ENCODE measurements around the gene BMP4. TPM values are rescaled to one million over a fixed set of nuclear protein-coding genes. Genes with fewer than 3 reads are reported as not detected.

The BMP4 gene
- total and polyA plus RNA-seq, 2 of the 13 experiments (the other 11 are each of a cell fraction or from before 2014, with no cell fraction given), result 56.4 to 169 TPM

DNA sequence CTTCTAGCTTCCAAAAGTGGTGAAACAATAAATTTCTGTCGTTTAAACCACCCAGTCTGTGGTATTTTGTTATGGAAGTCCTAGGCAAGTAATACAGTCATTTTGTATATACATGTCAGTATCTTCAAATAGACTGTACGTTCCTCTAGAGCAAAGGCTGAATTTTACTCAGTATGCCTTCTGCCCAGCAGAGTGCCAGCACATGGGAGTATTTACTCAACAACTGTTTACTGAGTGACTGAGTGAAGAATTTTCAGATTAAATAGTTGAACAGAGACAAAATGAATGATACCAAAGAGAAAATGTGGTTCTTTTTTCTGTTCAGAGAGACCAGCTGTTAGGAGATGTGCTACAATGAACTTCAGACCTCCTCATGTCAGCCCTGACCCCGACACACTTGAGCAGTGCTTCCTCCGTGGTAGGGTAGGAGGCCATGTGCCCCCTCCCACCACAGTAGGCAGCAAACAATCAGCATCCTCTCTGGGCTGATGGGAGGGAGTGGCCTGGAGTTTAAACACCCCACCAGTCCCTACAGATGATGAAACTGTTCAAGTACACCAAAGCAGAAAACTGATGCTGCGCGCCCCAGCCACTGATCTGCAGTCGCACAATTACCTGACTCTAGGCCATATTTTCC is 21.7 kb downstream of the BMP4 start (continued):
- TF ChIP-seq, protein P1, sequence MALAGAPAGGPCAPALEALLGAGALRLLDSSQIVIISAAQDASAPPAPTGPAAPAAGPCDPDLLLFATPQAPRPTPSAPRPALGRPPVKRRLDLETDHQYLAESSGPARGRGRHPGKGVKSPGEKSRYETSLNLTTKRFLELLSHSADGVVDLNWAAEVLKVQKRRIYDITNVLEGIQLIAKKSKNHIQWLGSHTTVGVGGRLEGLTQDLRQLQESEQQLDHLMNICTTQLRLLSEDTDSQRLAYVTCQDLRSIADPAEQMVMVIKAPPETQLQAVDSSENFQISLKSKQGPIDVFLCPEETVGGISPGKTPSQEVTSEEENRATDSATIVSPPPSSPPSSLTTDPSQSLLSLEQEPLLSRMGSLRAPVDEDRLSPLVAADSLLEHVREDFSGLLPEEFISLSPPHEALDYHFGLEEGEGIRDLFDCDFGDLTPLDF (CRISPR knock-in tag; IDR thresholded peaks at IDR 0.05), result no peak
- TF ChIP-seq ZSCAN22 (CRISPR knock-in tag; IDR thresholded peaks at IDR 0.05), result no peak
- no peak for TF ChIP-seq MED13 (CRISPR knock-in tag; IDR thresholded peaks at IDR 0.05)
- peak; percentile 27; the same call in 1 of the 2 replicates for TF ChIP-seq FOXA3 (CRISPR knock-in tag; IDR thresholded peaks at IDR 0.05)
- TF ChIP-seq, protein P2, sequence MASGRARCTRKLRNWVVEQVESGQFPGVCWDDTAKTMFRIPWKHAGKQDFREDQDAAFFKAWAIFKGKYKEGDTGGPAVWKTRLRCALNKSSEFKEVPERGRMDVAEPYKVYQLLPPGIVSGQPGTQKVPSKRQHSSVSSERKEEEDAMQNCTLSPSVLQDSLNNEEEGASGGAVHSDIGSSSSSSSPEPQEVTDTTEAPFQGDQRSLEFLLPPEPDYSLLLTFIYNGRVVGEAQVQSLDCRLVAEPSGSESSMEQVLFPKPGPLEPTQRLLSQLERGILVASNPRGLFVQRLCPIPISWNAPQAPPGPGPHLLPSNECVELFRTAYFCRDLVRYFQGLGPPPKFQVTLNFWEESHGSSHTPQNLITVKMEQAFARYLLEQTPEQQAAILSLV (CRISPR knock-in tag; IDR thresholded peaks at IDR 0.05; ENCODE audit: borderline replicate concordance), result no peak
- no peak for TF ChIP-seq THAP11 (CRISPR knock-in tag; IDR thresholded peaks at IDR 0.05)
- TF ChIP-seq ARNTL (CRISPR knock-in tag; IDR thresholded peaks at IDR 0.05), result no peak
- no peak for TF ChIP-seq SAFB2 (CRISPR knock-in tag; IDR thresholded peaks at IDR 0.05; ENCODE audit: borderline replicate concordance, low read depth)
- no peak for TF ChIP-seq FOXK2 (IDR thresholded peaks at IDR 0.05)
- no peak for TF ChIP-seq ZNF557 (CRISPR knock-in tag; IDR thresholded peaks at IDR 0.05)
- TF ChIP-seq, protein P3, sequence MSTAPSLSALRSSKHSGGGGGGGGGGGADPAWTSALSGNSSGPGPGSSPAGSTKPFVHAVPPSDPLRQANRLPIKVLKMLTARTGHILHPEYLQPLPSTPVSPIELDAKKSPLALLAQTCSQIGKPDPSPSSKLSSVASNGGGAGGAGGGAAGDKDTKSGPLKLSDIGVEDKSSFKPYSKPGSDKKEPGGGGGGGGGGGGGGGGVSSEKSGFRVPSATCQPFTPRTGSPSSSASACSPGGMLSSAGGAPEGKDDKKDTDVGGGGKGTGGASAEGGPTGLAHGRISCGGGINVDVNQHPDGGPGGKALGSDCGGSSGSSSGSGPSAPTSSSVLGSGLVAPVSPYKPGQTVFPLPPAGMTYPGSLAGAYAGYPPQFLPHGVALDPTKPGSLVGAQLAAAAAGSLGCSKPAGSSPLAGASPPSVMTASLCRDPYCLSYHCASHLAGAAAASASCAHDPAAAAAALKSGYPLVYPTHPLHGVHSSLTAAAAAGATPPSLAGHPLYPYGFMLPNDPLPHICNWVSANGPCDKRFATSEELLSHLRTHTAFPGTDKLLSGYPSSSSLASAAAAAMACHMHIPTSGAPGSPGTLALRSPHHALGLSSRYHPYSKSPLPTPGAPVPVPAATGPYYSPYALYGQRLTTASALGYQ (CRISPR knock-in tag; IDR thresholded peaks at IDR 0.05), result no peak
- no peak for TF ChIP-seq HOXD1 (CRISPR knock-in tag; IDR thresholded peaks at IDR 0.05)
- TF ChIP-seq ZNF75D (CRISPR knock-in tag; IDR thresholded peaks at IDR 0.05; ENCODE audit: borderline replicate concordance), result no peak
- no peak for TF ChIP-seq KLF6 (CRISPR knock-in tag; IDR thresholded peaks at IDR 0.05)
- TF ChIP-seq, protein P4, sequence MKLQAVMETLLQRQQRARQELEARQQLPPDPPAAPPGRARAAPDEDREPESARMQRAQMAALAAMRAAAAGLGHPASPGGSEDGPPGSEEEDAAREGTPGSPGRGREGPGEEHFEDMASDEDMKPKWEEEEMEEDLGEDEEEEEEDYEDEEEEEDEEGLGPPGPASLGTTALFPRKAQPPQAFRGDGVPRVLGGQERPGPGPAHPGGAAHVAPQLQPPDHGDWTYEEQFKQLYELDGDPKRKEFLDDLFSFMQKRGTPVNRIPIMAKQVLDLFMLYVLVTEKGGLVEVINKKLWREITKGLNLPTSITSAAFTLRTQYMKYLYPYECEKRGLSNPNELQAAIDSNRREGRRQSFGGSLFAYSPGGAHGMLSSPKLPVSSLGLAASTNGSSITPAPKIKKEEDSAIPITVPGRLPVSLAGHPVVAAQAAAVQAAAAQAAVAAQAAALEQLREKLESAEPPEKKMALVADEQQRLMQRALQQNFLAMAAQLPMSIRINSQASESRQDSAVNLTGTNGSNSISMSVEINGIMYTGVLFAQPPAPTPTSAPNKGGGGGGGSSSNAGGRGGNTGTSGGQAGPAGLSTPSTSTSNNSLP (IDR thresholded peaks at IDR 0.05; ENCODE audit: low read depth, low read length), result 0 out of 2 replicates have a peak, but pooled peaks have one; percentile 22
- TF ChIP-seq, protein P5, sequence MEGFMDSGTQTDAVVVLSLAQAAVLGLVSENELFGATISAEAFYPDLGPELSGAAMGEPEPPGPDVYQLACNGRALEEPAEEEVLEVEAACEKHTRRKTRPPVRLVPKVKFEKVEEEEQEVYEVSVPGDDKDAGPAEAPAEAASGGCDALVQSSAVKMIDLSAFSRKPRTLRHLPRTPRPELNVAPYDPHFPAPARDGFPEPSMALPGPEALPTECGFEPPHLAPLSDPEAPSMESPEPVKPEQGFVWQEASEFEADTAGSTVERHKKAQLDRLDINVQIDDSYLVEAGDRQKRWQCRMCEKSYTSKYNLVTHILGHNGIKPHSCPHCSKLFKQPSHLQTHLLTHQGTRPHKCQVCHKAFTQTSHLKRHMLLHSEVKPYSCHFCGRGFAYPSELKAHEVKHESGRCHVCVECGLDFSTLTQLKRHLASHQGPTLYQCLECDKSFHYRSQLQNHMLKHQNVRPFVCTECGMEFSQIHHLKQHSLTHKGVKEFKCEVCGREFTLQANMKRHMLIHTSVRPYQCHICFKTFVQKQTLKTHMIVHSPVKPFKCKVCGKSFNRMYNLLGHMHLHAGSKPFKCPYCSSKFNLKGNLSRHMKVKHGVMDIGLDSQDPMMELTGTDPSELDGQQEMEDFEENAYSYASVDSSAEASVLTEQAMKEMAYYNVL (CRISPR knock-in tag; IDR thresholded peaks at IDR 0.05; ENCODE audit: borderline replicate concordance), result peak; percentile 36; the same call in 1 of the 2 replicates
- TF ChIP-seq, protein P6, sequence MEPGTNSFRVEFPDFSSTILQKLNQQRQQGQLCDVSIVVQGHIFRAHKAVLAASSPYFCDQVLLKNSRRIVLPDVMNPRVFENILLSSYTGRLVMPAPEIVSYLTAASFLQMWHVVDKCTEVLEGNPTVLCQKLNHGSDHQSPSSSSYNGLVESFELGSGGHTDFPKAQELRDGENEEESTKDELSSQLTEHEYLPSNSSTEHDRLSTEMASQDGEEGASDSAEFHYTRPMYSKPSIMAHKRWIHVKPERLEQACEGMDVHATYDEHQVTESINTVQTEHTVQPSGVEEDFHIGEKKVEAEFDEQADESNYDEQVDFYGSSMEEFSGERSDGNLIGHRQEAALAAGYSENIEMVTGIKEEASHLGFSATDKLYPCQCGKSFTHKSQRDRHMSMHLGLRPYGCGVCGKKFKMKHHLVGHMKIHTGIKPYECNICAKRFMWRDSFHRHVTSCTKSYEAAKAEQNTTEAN (CRISPR knock-in tag; conservative IDR thresholded peaks at IDR 0.05), result no peak
- no peak for TF ChIP-seq CBX5 (CRISPR knock-in tag; IDR thresholded peaks at IDR 0.05; ENCODE audit: borderline replicate concordance)
- TF ChIP-seq, protein P7, sequence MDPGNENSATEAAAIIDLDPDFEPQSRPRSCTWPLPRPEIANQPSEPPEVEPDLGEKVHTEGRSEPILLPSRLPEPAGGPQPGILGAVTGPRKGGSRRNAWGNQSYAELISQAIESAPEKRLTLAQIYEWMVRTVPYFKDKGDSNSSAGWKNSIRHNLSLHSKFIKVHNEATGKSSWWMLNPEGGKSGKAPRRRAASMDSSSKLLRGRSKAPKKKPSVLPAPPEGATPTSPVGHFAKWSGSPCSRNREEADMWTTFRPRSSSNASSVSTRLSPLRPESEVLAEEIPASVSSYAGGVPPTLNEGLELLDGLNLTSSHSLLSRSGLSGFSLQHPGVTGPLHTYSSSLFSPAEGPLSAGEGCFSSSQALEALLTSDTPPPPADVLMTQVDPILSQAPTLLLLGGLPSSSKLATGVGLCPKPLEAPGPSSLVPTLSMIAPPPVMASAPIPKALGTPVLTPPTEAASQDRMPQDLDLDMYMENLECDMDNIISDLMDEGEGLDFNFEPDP (CRISPR knock-in tag; conservative IDR thresholded peaks at IDR 0.05), result no peak

All from HepG2 (cell line).